LNCAP (cell line): ENCODE measurements around the gene TMEM108.

Experiments used
- TF ChIP-seq, protein P1 (sequence below): fragments of 450-650 bp; IDR thresholded peaks from 2 replicates; pipeline ENCODE4 v1.5.1; 2017; ENCODE audit warnings: mild to moderate bottlenecking

Gene TMEM108

DNA sequence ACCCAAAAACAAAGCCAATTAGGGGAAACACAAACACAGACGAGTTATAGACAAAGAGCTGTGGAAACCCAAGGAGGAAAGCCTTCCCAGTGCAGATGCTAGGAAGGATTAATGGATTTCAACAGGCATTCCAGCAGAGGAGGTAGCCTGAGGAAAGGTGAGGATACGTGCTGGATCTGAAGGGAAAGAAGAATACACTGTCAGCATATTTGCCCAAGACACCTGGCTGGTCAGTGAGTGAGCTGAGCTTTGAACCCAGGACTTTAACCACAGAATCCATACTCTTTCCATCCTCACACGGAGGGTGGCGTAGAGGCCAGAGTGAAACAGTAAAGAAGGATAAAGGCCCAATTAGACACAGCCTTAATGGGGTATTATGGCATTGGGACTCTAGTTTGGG, 352.5 kb downstream of the TMEM108 start:
- TF ChIP-seq, protein P1, sequence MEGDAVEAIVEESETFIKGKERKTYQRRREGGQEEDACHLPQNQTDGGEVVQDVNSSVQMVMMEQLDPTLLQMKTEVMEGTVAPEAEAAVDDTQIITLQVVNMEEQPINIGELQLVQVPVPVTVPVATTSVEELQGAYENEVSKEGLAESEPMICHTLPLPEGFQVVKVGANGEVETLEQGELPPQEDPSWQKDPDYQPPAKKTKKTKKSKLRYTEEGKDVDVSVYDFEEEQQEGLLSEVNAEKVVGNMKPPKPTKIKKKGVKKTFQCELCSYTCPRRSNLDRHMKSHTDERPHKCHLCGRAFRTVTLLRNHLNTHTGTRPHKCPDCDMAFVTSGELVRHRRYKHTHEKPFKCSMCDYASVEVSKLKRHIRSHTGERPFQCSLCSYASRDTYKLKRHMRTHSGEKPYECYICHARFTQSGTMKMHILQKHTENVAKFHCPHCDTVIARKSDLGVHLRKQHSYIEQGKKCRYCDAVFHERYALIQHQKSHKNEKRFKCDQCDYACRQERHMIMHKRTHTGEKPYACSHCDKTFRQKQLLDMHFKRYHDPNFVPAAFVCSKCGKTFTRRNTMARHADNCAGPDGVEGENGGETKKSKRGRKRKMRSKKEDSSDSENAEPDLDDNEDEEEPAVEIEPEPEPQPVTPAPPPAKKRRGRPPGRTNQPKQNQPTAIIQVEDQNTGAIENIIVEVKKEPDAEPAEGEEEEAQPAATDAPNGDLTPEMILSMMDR = no peak

DNA sequence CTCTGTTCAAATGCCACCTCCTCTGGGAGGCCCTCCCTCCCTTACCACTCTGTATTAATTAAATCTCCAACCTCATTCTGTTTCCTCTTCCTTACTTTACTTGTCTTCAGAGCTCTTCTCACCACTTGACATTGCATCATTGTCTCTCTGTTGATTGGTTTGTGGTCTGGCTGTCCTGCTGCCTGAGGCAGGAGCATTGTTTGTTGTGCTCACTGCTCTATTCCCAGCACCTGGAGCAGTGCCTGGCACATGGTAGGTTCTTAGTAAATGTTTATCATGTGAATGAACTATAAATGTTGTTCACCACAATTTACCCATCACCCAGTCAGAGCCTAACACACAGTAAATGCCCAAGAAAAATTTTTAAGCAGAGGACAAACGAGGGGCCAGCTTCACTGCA, 355.0 kb downstream of the TMEM108 start:
- TF ChIP-seq, protein P1 = no peak

DNA sequence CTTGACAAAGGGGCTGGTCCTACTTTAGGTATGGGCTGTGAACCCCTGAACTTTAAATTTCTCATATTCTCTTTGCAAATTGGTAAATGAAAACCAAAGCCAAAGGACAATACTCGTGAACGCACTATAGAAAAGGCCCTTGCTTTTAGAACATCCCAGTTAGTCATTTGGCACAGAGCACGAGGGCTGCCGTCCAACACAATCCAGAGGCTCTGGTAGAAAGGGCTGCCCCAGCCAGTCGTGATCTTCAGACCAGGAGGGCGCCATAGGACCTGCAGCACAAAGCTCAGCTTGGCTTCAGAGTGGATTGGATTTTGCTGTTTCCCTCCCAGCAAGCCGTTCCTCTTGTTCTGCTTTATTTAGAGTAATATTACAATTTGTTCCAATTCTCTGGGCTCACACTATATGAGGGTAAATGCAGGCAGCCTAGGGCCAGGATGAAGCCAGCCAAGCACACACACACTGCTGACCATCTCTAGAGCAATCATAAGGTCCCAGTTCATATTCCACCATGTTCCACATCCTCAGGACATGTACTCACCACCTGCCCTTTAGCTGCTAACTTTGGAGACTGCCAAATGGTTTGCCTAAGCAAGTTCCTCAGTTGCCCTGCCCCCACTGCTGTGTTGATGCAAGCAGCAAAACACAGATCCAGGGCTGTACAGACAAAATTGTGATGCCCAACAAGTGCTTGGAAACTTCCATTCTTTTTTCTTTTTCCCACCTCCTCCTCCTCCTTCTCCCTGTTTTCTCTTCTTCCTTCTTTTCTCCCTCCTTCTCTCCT, 355.7 kb downstream of the TMEM108 start:
- TF ChIP-seq, protein P1 = no peak

DNA sequence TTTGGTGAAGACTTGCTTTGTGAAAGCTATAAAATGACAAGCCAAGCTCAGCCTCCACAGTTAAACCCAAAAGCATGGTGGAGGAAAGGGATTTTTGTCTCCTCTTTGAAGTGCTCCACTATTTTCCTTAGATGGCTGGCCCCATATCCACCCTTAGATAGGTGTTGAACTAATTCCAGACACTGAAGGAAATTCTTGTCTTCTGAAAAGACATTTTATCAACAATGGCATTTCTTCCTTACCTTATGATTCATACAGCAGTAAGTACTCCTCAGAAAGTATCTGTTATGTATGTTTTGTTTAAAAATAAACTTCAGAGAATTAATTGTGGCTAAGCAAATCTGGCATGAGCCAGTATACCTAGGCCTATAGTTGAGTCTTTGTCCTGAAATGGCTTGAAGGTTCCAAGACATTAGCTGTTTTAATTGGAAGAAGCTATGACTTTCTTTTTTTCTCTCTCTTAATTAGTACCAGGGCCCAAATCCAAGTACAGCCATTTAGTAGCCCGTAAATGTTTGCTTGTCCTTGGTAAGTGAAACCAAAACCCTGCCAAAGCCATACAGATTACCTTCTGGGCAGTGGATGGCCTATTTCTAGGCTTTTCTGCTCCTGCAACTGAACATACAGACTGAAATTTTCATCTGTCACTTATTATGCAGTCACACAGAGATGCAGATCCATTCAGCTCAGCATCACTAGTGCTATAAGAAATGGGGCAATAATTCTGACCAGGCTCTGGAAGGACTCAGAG, 356.5 kb downstream of the TMEM108 start:
- TF ChIP-seq, protein P1 = no peak

DNA sequence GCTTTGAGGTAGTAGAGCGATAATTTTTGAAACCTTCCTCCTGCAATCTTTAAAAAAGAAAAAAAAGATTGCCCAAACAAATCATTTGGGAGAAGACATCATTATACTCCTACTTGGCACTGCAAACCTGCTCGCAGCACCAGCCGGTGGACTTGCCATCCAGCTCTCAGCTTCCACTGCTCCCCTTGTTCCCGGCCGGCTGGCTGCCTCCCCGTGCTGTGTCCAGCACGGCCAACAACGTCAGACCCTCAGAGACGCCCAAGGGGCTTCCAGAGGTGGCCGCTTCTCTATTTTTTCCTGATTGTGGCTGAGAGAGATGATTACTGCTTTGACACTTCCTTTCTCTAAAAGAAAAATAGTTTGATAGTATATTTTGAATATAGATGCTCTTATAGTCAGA, 358.7 kb downstream of the TMEM108 start:
- TF ChIP-seq, protein P1 = no peak

DNA sequence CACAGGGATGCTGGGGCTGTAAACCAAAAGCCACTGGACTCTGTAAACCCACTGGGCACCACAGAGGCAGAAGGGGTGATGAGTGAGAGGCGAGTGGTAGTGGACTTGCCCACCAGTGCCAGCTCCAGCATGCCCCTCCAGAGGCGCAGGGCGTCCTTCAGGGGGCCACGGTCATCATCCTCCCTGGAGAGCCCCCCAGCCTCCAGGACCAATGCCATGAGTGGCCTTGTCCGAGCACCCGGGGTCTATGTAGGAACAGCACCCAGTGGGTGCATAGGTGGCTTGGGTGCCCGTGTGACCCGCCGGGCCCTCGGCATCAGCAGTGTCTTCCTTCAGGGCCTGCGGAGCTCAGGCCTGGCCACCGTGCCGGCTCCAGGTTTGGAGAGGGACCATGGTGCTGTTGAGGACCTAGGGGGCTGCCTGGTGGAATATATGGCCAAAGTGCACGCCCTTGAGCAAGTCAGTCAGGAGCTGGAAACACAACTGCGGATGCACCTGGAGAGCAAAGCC, 361.9 kb downstream of the TMEM108 start, which contains the start of gene BFSP2:
Gene BFSP2, plus strand, starts transcription at position 51 of the 510 bp plus-strand sequence. Its CDS starts 28 bp downstream, at position 79.
- TF ChIP-seq, protein P1 = no peak

DNA sequence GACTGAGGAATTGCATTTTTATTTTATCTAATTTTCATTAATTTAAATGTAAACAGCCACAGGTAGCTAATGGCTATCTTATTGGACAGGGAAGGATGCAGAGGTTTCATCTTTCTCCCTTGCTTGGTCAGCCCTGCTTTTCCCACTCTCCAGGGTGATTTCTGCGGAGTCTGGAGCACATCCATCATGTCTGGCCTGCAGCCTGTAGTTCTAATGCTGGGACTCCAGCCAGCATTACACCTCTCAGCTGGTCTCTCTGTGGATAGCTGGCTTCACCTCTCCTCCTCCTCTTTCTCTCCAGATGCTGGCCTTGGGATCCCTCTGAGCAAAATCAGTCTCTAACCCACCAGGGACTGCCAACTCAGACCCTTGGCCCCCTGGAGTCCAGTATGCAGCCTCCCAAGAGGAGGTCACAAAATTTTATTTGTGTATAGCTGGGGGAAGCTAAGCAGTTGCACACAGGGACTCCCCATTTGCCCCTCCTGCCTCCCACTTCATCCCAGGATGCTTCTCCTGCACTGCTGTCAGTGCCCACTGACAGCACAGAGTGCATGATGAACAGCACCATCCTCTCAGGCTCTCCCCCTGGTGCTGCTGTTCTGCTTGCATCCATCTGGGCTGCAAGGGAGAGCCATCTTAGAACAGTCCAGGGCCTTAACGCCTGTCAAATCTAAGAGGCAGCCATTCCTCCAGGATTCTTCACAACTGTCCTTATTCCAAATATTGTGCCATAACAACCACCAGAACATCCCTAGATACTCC, 363.4 kb downstream of the TMEM108 start:
- TF ChIP-seq, protein P1 = no peak
